IMR-90 (cell line): Measurements from ENCODE around the gene ANKMY2. TPM values are rescaled to one million over a fixed set of nuclear protein-coding genes. Genes with fewer than 3 reads are reported as not detected.

Source experiments
- ATAC-seq: fragments of 200-7000 bp; cut with Tn5 transposase; 2 replicates; pipeline ENCODE4 v1.9.1; 2020; ENCODE audit warnings: low read depth, mild to moderate bottlenecking, moderate library complexity
- BruUV-seq: library from RNA; stranded (reverse); fragments of 400-500 nt; replicated peaks from 2 replicates; lab custom pipeline; 2021; lab: Mats Ljungman, UMichigan
- CTCF ChIA-PET: fragments of 300-600 bp; formaldehyde crosslinking; extraction: SDS; loops from one replicate; lab custom pipeline; 2021; ENCODE audit warnings: antibody characterized with exemption; lab: Yijun Ruan, JAX
- POLR2A ChIA-PET: fragments of 300-600 bp; sonication (Branson Sonifier 250); formaldehyde crosslinking; loops from one replicate; lab custom pipeline; 2022; ENCODE audit warnings: antibody characterized with exemption; ENCODE audit not compliant: unreplicated experiment; lab: Charles Lee
- DNase-seq: peaks from one replicate; pipeline ENCODE4 v3.0.0; 2013
- H2AFZ ChIP-seq: replicated peaks from 2 replicates; pipeline ENCODE3; 2013; ENCODE audit warnings: low read length, mild to moderate bottlenecking; ENCODE audit not compliant: poor library complexity
- H2AK5ac ChIP-seq: 2 replicates; pipeline ENCODE4 v1.6.1; 2013; ENCODE audit warnings: low read depth, low read length, inconsistent platforms
- H2AK9ac ChIP-seq: replicated peaks from 2 replicates; pipeline ENCODE3; 2013; ENCODE audit warnings: mild to moderate bottlenecking, low read depth, low read length, moderate library complexity; ENCODE audit not compliant: poor library complexity
- H2BK120ac ChIP-seq: 2 replicates; pipeline ENCODE4 v1.6.1; 2013; ENCODE audit warnings: low read depth, low read length, inconsistent platforms
- H2BK15ac ChIP-seq: 3 replicates; pipeline ENCODE4 v1.6.1; 2013; ENCODE audit warnings: low read depth, low read length, inconsistent platforms
- H2BK20ac ChIP-seq: 2 replicates; pipeline ENCODE4 v1.6.1; 2013; ENCODE audit warnings: low read depth, mild to moderate bottlenecking, inconsistent platforms, low read length, moderate library complexity
- H2BK5ac ChIP-seq: 2 replicates; pipeline ENCODE4 v1.6.1; 2013; ENCODE audit warnings: mild to moderate bottlenecking, low read depth, low read length, inconsistent platforms; ENCODE audit not compliant: poor library complexity, severe bottlenecking
- H3K14ac ChIP-seq: replicated peaks from 2 replicates; pipeline ENCODE4 v1.6.1; 2013; ENCODE audit warnings: low read depth, low read length, inconsistent platforms
- H3K18ac ChIP-seq: 2 replicates; pipeline ENCODE4 v1.6.1; 2013; ENCODE audit warnings: low read depth, low read length, control low read depth
- H3K23ac ChIP-seq: 2 replicates; pipeline ENCODE4 v1.6.1; 2013; ENCODE audit warnings: low read depth, low read length, inconsistent platforms
- H3K27ac ChIP-seq: 2 replicates; pipeline ENCODE4 v1.5.1; 2013; ENCODE audit warnings: mild to moderate bottlenecking, control low read depth, low read length; ENCODE audit not compliant: insufficient read depth
- H3K27me3 ChIP-seq: 2 replicates; pipeline ENCODE4 v1.6.1; 2013; ENCODE audit warnings: low read length; ENCODE audit not compliant: control insufficient read depth, insufficient read depth
- H3K36me3 ChIP-seq: 2 replicates; pipeline ENCODE4 v1.6.1; 2013; ENCODE audit warnings: low read length, mixed read lengths; ENCODE audit not compliant: control insufficient read depth, insufficient read depth
- H3K4ac ChIP-seq: 2 replicates; pipeline ENCODE4 v1.6.1; 2013; ENCODE audit warnings: low read depth, low read length, inconsistent platforms
- H3K4me1 ChIP-seq: 2 replicates; pipeline ENCODE4 v1.6.1; 2013; ENCODE audit warnings: low read length, mixed read lengths; ENCODE audit not compliant: control insufficient read depth, insufficient read depth
- H3K4me2 ChIP-seq: 2 replicates; pipeline ENCODE4 v1.6.1; 2013; ENCODE audit warnings: low read depth, mild to moderate bottlenecking, control low read depth, low read length, moderate library complexity
- H3K4me3 ChIP-seq: 2 replicates; pipeline ENCODE4 v1.5.1; 2013; ENCODE audit warnings: low read depth, mild to moderate bottlenecking, control low read depth, low read length, moderate library complexity; ENCODE audit not compliant: insufficient read depth
- H3K56ac ChIP-seq: 2 replicates; pipeline ENCODE4 v1.6.1; 2013; ENCODE audit warnings: low read length, inconsistent platforms; ENCODE audit not compliant: insufficient read depth; ENCODE audit errors: extremely low read depth
- H3K79me1 ChIP-seq, 2 experiments: 2 replicates each; pipeline ENCODE4 v1.6.1; 2013; ENCODE audit warnings: low read length in 2 of 2, inconsistent platforms in 1 of 2, low read depth in 1 of 2
- H3K9ac ChIP-seq: 2 replicates; pipeline ENCODE4 v1.6.1; 2013; ENCODE audit warnings: low read depth, low read length, control low read depth
- H3K9me1 ChIP-seq: 2 replicates; pipeline ENCODE4 v1.6.1; 2013; ENCODE audit warnings: low read length, inconsistent platforms; ENCODE audit not compliant: insufficient read depth
- H3K9me3 ChIP-seq: 2 replicates; pipeline ENCODE4 v1.6.1; 2013; ENCODE audit warnings: low read length; ENCODE audit not compliant: control insufficient read depth, insufficient read depth
- H4K20me1 ChIP-seq: 2 replicates; pipeline ENCODE4 v1.6.1; 2013; ENCODE audit warnings: low read length, inconsistent platforms; ENCODE audit not compliant: insufficient read depth
- H4K5ac ChIP-seq: 2 replicates; pipeline ENCODE4 v1.6.1; 2013; ENCODE audit warnings: mild to moderate bottlenecking, low read depth, low read length, control low read depth
- H4K8ac ChIP-seq, 2 experiments: 2 replicates each; pipeline ENCODE4 v1.6.1; 2013; ENCODE audit warnings: low read depth in 2 of 2, low read length in 2 of 2, control low read depth in 1 of 2, inconsistent platforms in 1 of 2
- H4K91ac ChIP-seq: 2 replicates; pipeline ENCODE4 v1.6.1; 2013; ENCODE audit warnings: low read depth, low read length, inconsistent platforms; ENCODE audit not compliant: insufficient read depth
- BHLHE40 ChIP-seq: fragments of 150-350 bp; IDR thresholded peaks from 2 replicates; pipeline ENCODE4 v1.6.1; 2016; ENCODE audit warnings: mild to moderate bottlenecking, low read depth, low read length
- CEBPB ChIP-seq: IDR thresholded peaks from 2 replicates; pipeline ENCODE4 v1.6.1; 2012; ENCODE audit warnings: low read depth, low read length, improper control_type of control experiment
- CHD1 ChIP-seq: IDR thresholded peaks from 2 replicates; pipeline ENCODE4 v1.6.1; 2012; ENCODE audit warnings: low read depth, low read length, improper control_type of control experiment
- CTCF ChIP-seq: conservative IDR thresholded peaks from 2 replicates; pipeline ENCODE4 v1.5.1; 2012; ENCODE audit warnings: mild to moderate bottlenecking, low read depth, low read length, improper control_type of control experiment
- ELK1 ChIP-seq: fragments of 150-350 bp; IDR thresholded peaks from 2 replicates; pipeline ENCODE4 v1.6.1; 2016; ENCODE audit warnings: low read depth, mild to moderate bottlenecking, low read length, moderate library complexity, borderline replicate concordance
- FOS ChIP-seq: fragments of 150-350 bp; IDR thresholded peaks from 2 replicates; pipeline ENCODE4 v1.6.1; 2016; ENCODE audit warnings: low read depth, low read length
- MAFK ChIP-seq: IDR thresholded peaks from 2 replicates; pipeline ENCODE4 v1.6.1; 2012; ENCODE audit warnings: low read depth, low read length, improper control_type of control experiment
- MAZ ChIP-seq: IDR thresholded peaks from 2 replicates; pipeline ENCODE4 v1.6.1; 2012; ENCODE audit warnings: low read depth, mild to moderate bottlenecking, low read length, improper control_type of control experiment, moderate library complexity, borderline replicate concordance
- MXI1 ChIP-seq: IDR thresholded peaks from 2 replicates; pipeline ENCODE4 v1.6.1; 2012; ENCODE audit warnings: low read depth, mild to moderate bottlenecking, low read length, moderate library complexity, borderline replicate concordance
- NFE2L2 ChIP-seq: fragments of 150-350 bp; IDR thresholded peaks from 2 replicates; pipeline ENCODE4 v1.6.1; 2016; ENCODE audit warnings: low read depth, mild to moderate bottlenecking, low read length
- POLR2A ChIP-seq: IDR thresholded peaks from 2 replicates; pipeline ENCODE4 v1.6.1; 2012; ENCODE audit warnings: mild to moderate bottlenecking, low read depth, low read length
- RAD21 ChIP-seq: IDR thresholded peaks from 2 replicates; pipeline ENCODE4 v1.6.1; 2012; ENCODE audit warnings: low read length, improper control_type of control experiment
- RCOR1 ChIP-seq: IDR thresholded peaks from 2 replicates; pipeline ENCODE4 v1.6.1; 2012; ENCODE audit warnings: mild to moderate bottlenecking, low read length, improper control_type of control experiment; ENCODE audit not compliant: insufficient replicate concordance
- SMC3 ChIP-seq: fragments of 150-350 bp; IDR thresholded peaks from 2 replicates; pipeline ENCODE4 v1.6.1; 2016; ENCODE audit warnings: low read depth, mild to moderate bottlenecking, antibody characterized with exemption, low read length, moderate library complexity
- USF2 ChIP-seq: fragments of 150-350 bp; IDR thresholded peaks from 2 replicates; pipeline ENCODE4 v1.6.1; 2017; ENCODE audit warnings: mild to moderate bottlenecking, antibody characterized with exemption, low read length, low read depth
- WGBS, 2 experiments: methylation state at CpG; one replicate each; pipeline versions ENCODE4 v1.1.5 to v1.1.7; 2013; ENCODE audit warnings: missing lambda C conversion rate in 2 of 2; ENCODE audit not compliant: insufficient read length in 1 of 2; ENCODE audit errors: extremely low coverage in 2 of 2; 5-methylcytosine and 5-hydroxymethylcytosine counted together
- dilution Hi-C: fragments of 300-500 bp; cut with HindIII; formaldehyde crosslinking; loops from one replicate; pipeline ENCODE4 v1.14.3; 2018; ENCODE audit warnings: low sequenced_read_pairs; ENCODE audit not compliant: unreplicated experiment
- in situ Hi-C: fragments of 300-500 bp; cut with MboI; formaldehyde crosslinking; loops from 3 replicates; pipeline ENCODE4 v1.14.3; 2019; ENCODE audit warnings: low sequenced_read_pairs, inconsistent platforms, mixed read lengths
- intact Hi-C: fragments of 100-400 bp; cut with micrococcal nuclease; formaldehyde crosslinking; loops from 2 replicates; pipeline ENCODE4 v1.10.0; 2022
- polyA plus RNA-seq, 3 experiments: library from polyadenylated mRNA; depleted of rRNA; stranded (reverse); fragments of >200 nt; gene quantifications; 2 replicates each; pipeline ENCODE4 v1.2.3, GENCODE V29; 2012; ENCODE audit warnings: low replicate concordance in 1 of 3
- total RNA-seq: library from RNA; depleted of rRNA; stranded (reverse); fragments of >200 nt; gene quantifications from 2 replicates; pipeline ENCODE4 v1.2.3, GENCODE V29; 2012

Gene ANKMY2
- total and polyA plus RNA-seq, 2 of the 4 experiments (the other 2 are of a cell fraction): 19.5 to 41.9 TPM

DNA sequence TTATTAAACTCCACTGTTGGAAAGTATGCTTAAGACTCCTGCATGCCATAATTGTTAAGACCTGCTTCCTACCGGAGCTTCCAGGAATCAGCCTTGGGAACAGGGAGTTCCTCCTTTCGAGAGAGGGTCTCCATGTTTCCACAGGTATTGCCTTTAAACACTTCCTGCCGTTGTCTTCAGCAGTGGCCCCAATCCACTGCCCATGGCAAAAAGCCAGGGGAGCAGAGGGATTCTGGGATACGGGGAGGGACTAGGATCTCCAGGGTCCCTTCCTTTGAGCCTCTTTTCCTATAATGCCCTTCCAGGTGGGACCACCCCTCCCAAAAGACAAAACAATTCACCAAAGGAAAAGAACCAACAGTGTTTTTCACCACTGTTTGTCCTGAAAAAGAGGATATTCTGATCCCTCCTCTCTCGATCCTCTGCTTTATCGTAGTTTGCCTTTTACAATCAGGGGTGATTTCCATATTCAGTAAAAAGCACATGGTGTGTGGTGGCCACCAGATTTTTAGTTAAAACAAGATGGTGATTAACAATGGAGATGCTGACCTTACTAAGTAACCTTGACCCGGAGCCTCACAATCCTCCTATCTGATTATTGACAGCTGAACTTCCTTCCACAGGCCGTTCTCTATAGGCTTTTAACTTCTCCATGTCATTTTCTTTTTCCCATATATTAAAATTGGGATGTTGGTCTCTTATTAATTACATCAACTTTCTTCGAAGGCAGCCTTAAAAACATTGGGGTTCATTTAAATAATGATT, 82.9 kb downstream of the ANKMY2 start:
- no peaks in the 10 kb centered on the region for H3K27me3 ChIP-seq
- H3K27ac ChIP-seq: no peak overlapping the region
- ChIA-PET POLR2A (no interaction called here), CTCF (interaction anchor here (0.8 kb wide), 1 partner anchor 485 kb away, joined by 4 read pairs; no protein-coding TSS in a partner anchor)
- H3K56ac ChIP-seq: no peak overlapping the region
- H2AK5ac ChIP-seq: no peak overlapping the region
- H3K4me2 ChIP-seq: no peak overlapping the region
- no peaks in the 10 kb centered on the region for H3K9me1 ChIP-seq
- dilution Hi-C loops (no loop called here), in situ Hi-C loops (loop anchor here (5.0 to 25.0 kb wide), 2 partner anchors 485 to 1250 kb away; no protein-coding TSS in a partner anchor), intact Hi-C loops (loop anchor here (10.0 kb wide), 1 partner anchor 1258 kb away; no protein-coding TSS in a partner anchor)
- no peak overlapping the region for H4K91ac ChIP-seq
- 100% methylated on average over 2 of the region's 9 CpGs; no CpG with 5 or more reads in 1 of the 2 experiments for WGBS, 2 experiments
- ATAC-seq (no peak), DNase-seq (no peak)
- H3K23ac ChIP-seq: no peak overlapping the region
- peak overlapping the region; percentile 13 for H2AFZ ChIP-seq
- H3K4me3 ChIP-seq: no peak overlapping the region
- H2BK120ac ChIP-seq: no peak overlapping the region
- H2BK20ac ChIP-seq: no peak overlapping the region
- no peak overlapping the region for H3K18ac ChIP-seq
- no peak overlapping the region for H3K14ac ChIP-seq
- H3K79me1 ChIP-seq: no peaks in the 10 kb centered on the region
- no peak overlapping the region for H3K4ac ChIP-seq
- no peaks in the 10 kb centered on the region for H3K36me3 ChIP-seq
- H3K9ac ChIP-seq: no peak overlapping the region
- H2AK9ac ChIP-seq: no peak overlapping the region
- H4K5ac ChIP-seq: no peak overlapping the region
- H4K8ac ChIP-seq: no peak overlapping the region
- H3K4me1 ChIP-seq: no peaks in the 10 kb centered on the region
- H3K9me3 ChIP-seq: no peaks in the 10 kb centered on the region
- no TSS peak for BruUV-seq
- H2BK15ac ChIP-seq: no peak overlapping the region
- no peaks in the 10 kb centered on the region for H4K20me1 ChIP-seq
- H2BK5ac ChIP-seq: no peak overlapping the region
- TF ChIP-seq MAFK (no peak), CEBPB (no peak), USF2 (no peak), BHLHE40 (no peak), CHD1 (no peak), MAZ (no peak), RCOR1 (no peak), SMC3 (no peak), FOS (no peak), ELK1 (no peak), MXI1 (no peak), POLR2A (no peak), CTCF (no peak), NFE2L2 (no peak), RAD21 (no peak)
